ENCODE results near the gene CD40. TPM values are rescaled to one million over a fixed set of nuclear protein-coding genes. Genes with fewer than 3 reads are reported as not detected.

Gene CD40
- total RNA-seq, 1 donor from 2014 or later = 4.7 TPM

- no peaks in the 10 kb centered on the region for H3K36me3 ChIP-seq (ENCODE audit: control insufficient read depth, insufficient read depth, low read length)
- FAIRE-seq = no peak
- TF ChIP-seq, protein P1, sequence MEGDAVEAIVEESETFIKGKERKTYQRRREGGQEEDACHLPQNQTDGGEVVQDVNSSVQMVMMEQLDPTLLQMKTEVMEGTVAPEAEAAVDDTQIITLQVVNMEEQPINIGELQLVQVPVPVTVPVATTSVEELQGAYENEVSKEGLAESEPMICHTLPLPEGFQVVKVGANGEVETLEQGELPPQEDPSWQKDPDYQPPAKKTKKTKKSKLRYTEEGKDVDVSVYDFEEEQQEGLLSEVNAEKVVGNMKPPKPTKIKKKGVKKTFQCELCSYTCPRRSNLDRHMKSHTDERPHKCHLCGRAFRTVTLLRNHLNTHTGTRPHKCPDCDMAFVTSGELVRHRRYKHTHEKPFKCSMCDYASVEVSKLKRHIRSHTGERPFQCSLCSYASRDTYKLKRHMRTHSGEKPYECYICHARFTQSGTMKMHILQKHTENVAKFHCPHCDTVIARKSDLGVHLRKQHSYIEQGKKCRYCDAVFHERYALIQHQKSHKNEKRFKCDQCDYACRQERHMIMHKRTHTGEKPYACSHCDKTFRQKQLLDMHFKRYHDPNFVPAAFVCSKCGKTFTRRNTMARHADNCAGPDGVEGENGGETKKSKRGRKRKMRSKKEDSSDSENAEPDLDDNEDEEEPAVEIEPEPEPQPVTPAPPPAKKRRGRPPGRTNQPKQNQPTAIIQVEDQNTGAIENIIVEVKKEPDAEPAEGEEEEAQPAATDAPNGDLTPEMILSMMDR (IDR thresholded peaks at IDR 0.05; ENCODE audit: insufficient read depth, low read length, severe bottlenecking) = no peak
- H3K27me3 ChIP-seq (ENCODE audit: control insufficient read depth, insufficient read depth, low read length) = peaks cover 10% of the 10 kb centered on the region
- DNase-seq (ENCODE audit: low read depth) = no peak
- no peak overlapping the region for H3K4me3 ChIP-seq (ENCODE audit: low read depth, low read length)
Observed at GRCh38 chr20:46114449-46114848, 3.7 kb upstream of the CD40 start.

DNA sequence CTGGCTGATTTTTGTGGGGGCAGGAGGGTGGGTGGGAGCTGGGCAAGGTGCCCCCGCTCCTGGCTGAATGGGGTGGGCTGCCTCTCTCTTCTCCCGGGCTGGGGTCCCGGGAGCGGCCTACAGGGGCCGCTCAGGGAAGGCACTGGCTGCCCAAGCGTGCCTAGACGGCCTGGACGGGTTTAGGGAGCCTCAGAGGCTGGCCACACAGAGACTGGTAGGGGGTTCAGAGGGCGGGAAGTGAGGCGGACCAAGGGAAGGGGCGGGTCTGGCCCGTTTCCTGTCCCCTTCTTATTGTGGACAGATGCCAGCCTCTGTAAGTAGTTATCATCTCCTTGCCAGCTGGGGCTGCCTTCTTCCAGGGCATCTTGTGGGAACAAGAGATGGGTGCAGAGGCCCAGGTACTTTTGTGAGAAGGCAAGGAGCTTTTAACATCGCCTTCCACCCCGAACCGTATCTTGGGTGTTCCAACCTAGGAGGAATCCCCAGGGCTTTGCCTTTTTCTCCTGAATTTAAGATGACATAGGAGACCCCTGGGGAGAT is 437 bp downstream of the CD40 start:
- H3K27me3 ChIP-seq (ENCODE audit: control insufficient read depth, insufficient read depth, low read length) = peaks cover 5% of the 10 kb centered on the region
- H3K36me3 ChIP-seq (ENCODE audit: control insufficient read depth, insufficient read depth, low read length) = no peaks in the 10 kb centered on the region
- H3K4me3 ChIP-seq (ENCODE audit: low read depth, low read length) = peak overlapping the region; percentile 26
- DNase-seq (ENCODE audit: low read depth) (no peak), FAIRE-seq (no peak)
- TF ChIP-seq, protein P1 (IDR thresholded peaks at IDR 0.05; ENCODE audit: insufficient read depth, low read length, severe bottlenecking) = no peak

GRCh38 chr20:46119028-46119546 is 973 bp downstream of the CD40 start:
- H3K27me3 ChIP-seq (ENCODE audit: control insufficient read depth, insufficient read depth, low read length) = peaks cover 4% of the 10 kb centered on the region
- H3K36me3 ChIP-seq (ENCODE audit: control insufficient read depth, insufficient read depth, low read length) = no peaks in the 10 kb centered on the region
- TF ChIP-seq, protein P1 (IDR thresholded peaks at IDR 0.05; ENCODE audit: insufficient read depth, low read length, severe bottlenecking) = no peak
- H3K4me3 ChIP-seq (ENCODE audit: low read depth, low read length) = no peak overlapping the region
- FAIRE-seq (no peak), DNase-seq (ENCODE audit: low read depth) (no peak)

DNA sequence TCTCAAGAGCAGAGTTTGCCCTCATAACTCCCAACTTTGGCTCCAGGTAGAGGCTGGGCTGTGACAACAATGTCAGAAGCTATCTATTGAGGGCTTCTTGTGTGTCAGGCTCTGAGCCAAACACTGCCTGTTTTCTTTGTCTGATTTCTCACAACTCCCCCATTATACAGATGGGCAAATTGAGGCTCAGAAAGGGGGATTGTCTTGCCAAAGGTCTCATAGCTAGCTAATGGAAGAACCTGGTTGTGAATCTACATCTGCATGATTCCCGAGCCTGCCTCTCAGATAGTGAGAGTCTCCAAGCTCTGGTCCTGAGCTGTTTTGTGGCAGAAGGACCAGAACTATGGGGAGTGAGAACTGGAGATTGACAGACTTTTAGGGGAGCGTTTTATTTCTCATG is 1.4 kb downstream of the CD40 start:
- TF ChIP-seq, protein P1 (IDR thresholded peaks at IDR 0.05; ENCODE audit: insufficient read depth, low read length, severe bottlenecking) = no peak
- H3K36me3 ChIP-seq (ENCODE audit: control insufficient read depth, insufficient read depth, low read length) = no peaks in the 10 kb centered on the region
- H3K4me3 ChIP-seq (ENCODE audit: low read depth, low read length) = no peak overlapping the region
- FAIRE-seq = no peak
- no peak for DNase-seq (ENCODE audit: low read depth)
- peaks cover 1% of the 10 kb centered on the region for H3K27me3 ChIP-seq (ENCODE audit: control insufficient read depth, insufficient read depth, low read length)

DNA sequence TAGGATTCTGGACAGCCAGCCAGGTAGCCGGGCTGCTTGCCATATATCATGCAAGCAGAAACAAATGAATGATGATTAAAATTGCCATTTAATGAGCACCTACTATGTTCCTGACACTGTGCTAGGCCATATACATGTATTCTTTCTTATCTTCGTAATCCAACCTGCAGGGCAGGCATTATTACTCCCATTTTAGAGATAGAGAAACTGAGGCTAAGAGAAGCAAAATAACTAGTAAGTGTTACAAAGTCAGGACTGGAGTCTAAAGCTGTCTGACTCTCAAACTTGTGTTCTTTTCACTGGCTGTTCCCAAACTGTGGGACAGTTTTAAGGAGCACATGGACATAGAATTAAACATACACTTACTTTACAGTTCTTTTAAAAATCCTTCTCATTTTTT is 2.0 kb downstream of the CD40 start:
- DNase-seq (ENCODE audit: low read depth) (no peak), FAIRE-seq (no peak)
- TF ChIP-seq, protein P1 (IDR thresholded peaks at IDR 0.05; ENCODE audit: insufficient read depth, low read length, severe bottlenecking) = no peak
- Histone ChIP-seq H3K27me3 (ENCODE audit: control insufficient read depth, insufficient read depth, low read length) (no peaks in the 10 kb centered on the region), H3K4me3 (ENCODE audit: low read depth, low read length) (no peak overlapping the region), H3K36me3 (ENCODE audit: control insufficient read depth, insufficient read depth, low read length) (no peaks in the 10 kb centered on the region)
